Astrocyte of the cerebellum (primary cell): ENCODE data around the gene FAM120A.

Experiments
- DNase-seq: peaks from one replicate; pipeline ENCODE4 v3.0.0-alpha.2; 2011; ENCODE audit warnings: low read depth
- H3K4me3 ChIP-seq: 2 replicates; pipeline ENCODE4 v1.5.1; 2011; ENCODE audit warnings: mild to moderate bottlenecking, low read depth, low read length, moderate library complexity
- CTCF ChIP-seq: IDR thresholded peaks from 2 replicates; pipeline ENCODE4 v1.5.1; 2012; ENCODE audit warnings: low read length, low read depth, moderate library complexity, mild to moderate bottlenecking; ENCODE audit errors: missing control alignments
- in situ Hi-C: cut with HindIII; loops from 2 replicates; pipeline ENCODE4 v1.10.0; 2017; ENCODE audit warnings: low sequenced_read_pairs

The FAM120A gene

GRCh38 chr9:93457006-93457405, 5.5 kb downstream of the FAM120A start:
- DNase-seq: no peak
- TF ChIP-seq CTCF: no peak
- no peak overlapping the region for H3K4me3 ChIP-seq
- in situ Hi-C loops: no loop called here

GRCh38 chr9:93458712-93459111, 7.2 kb downstream of the FAM120A start:
- TF ChIP-seq CTCF: no peak
- no peak for DNase-seq
- H3K4me3 ChIP-seq: no peak overlapping the region
- in situ Hi-C loops: no loop called here

GRCh38 chr9:93459432-93459847, 8.0 kb downstream of the FAM120A start:
- no peak overlapping the region for H3K4me3 ChIP-seq
- DNase-seq: no peak
- no peak for TF ChIP-seq CTCF
- in situ Hi-C loops: no loop called here

- in situ Hi-C loops: no loop called here
- TF ChIP-seq CTCF: no peak
- no peak overlapping the region for H3K4me3 ChIP-seq
- DNase-seq: no peak
These were observed 9.4 kb downstream of the FAM120A start for GRCh38 chr9:93460689-93461413.

GRCh38 chr9:93461414-93461743, 9.9 kb downstream of the FAM120A start:
- in situ Hi-C loops: no loop called here

GRCh38 chr9:93461821-93462220, 10.3 kb downstream of the FAM120A start:
- TF ChIP-seq CTCF: no peak
- in situ Hi-C loops: no loop called here
- H3K4me3 ChIP-seq: no peak overlapping the region
- no peak for DNase-seq

More at GRCh38 chr9:93461414-93461743, 9.9 kb downstream of the FAM120A start:
- no peak for DNase-seq
- no peak for TF ChIP-seq CTCF
- H3K4me3 ChIP-seq: no peak overlapping the region
